NCI-H345 treated with DMSO at 0.1 percent for 48 hours (cell line): Measurements from ENCODE around the gene SFTPD.
"Not testable (repeated sequence)": the region's sequence is repeated elsewhere in the genome, so short reads cannot be mapped to it uniquely, and the experiment has no call there.

Experiments used
- DNase-seq: peaks from one replicate; lab custom pipeline; 2025; ENCODE audit not compliant: unreplicated experiment; lab: John Stamatoyannopoulos, UW

Gene SFTPD

DNA sequence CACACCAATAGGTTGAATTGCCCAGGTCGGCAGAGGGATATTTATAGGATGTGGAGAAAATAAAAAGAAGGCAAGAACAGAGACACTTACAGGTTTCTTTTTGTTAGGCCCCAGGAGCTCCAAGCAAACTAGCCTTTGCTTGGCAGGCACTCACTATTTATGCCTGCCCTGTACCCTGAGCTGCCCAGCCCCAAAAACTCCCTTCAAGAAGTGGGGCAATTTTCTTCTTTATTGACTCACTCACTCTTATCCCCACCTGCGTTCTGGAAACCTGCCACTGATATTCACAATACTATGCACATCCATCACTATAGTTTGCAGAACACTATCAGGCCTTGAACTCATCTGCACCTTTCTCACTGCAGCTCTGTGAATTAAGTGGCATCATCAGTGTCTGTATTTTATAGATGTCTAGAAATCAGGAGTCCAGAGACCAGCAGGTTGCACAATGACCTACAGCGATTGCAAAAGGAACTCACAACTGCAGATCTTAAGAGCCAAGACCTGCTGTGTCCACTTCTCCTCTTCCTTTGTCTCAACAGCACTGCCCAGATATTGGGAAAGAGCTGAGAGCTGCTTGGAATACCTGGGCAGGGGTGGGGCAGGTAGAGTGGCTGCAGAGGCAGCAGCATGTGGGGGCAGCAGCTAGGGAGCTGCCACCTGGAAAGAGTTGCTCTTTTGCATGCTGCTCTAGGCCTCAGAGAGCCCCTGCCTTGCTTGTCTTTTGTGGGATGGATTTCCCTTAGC lies at the start of gene SFTPD:
Gene SFTPD, minus strand, starts transcription at position 130 of the 747 bp plus-strand sequence. CDS start 2,446 bp downstream, outside the sequence.
- no peak for DNase-seq

DNA sequence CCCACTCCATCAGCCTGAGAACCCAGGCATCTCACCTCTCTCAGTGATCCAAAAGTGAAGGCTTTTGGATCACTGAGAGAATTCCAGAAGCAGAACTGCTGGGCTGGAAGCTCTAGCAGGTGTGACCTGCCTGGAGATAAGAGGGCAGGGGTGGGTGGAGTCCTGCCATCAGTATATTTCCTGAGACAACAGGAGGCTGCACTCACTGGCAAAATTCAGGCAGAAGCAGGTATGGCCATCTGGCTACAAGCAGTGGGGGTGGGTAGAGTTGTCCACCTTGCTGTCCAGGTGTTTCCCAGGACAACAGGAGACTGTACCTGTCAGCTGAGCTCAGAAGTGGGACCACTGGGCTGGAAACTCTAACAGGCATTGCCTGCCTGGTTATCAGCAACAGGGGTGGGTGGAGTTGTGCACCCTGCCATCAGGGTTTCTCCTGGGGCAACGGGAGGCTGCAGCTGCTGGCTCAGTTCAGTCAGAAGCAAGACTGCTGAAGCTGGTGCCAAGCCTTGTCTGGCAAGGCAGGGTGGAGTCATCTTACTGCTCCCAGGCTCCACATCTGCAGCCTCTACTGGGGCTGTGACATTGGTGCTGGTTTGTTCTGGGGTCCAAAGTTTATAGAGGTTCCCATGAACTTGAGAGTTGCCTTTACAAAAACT lies 47.2 kb upstream of the SFTPD start:
- DNase-seq, result no peak

DNA sequence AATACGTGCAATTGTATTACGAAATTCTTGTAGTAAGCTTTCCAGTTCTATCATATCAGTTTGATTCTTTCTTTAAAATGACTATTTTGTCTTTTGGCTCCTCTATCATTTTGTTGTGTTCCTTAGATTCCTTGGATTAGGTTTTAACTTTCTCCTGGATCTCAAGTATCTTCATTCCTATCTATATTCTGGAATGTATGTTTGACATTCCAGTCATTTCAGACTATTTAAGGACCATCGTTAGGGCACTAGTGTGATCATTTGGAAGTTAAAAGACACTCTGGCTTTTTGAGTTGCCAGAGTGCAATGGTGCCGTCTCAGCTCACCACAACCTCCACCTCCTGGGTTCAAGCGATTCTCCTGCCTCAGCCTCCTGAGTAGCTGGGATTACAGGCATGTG lies 45.7 kb upstream of the SFTPD start:
- DNase-seq, result no peak

DNA sequence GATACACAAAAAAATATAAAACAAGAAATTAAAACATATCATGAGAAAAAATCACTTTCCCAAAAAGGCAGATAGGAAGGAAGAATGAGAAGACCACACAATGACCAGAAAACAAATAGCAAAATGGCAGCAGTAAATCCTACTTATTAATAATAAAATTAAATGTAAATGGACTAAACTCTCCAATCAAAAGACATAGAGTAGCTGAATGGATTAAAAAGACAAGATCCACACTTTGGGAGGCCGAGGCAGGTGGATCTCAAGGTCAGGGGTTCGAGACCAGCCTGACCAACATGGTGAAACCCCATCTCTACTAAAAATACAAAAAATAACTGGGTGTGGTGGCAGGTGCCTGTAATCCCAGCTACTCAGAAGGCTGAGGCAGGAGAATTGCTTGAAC lies 39.3 kb upstream of the SFTPD start:
- not testable (repeated sequence) for DNase-seq

DNA sequence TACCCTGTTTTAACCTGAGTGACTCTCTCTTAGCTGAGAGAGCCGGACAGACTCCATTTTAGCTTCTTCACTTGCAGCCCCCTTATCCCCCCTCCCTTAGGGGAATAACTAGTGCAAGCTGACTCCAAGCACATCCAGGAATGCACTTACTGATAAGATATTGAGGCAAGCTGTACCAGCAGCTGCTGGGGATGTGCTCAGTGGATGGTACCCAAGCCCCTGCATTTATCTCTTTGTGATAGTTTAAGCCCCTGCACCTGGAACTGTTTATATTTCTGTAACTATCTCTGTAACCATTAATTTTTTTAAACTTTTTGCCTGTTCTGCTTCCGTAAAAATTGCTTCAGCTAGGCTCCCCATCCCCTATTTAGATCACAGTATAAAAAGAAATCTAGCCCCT lies 37.8 kb upstream of the SFTPD start:
- not testable (repeated sequence) for DNase-seq

DNA sequence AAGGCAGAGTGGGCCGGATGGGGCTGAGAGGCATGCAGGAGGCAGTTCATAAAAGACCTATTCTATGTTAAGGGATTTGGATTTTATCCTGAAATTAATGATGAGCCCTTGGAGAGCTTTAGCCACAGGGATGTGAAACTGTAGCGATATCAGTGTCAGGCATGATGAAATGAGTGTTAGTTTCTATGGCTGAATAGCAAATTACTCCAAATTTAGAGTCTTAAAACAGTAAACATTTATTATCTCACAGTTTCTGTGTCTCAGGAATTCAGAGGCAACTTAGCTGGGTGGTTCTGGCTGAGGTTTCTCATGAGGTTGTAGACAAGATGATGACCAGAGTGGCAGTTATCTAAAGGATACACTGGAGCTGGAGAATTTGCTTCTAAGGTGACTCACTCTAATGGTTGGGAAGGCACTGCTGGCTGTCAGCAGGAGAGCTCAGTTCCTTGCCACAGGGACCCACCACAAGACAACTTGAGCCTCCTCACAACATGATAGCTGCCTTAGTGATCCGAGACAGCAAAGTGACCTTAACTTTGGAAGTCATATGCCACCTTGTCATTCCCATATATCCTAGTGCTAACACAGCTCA lies 36.7 kb upstream of the SFTPD start:
- no peak for DNase-seq

DNA sequence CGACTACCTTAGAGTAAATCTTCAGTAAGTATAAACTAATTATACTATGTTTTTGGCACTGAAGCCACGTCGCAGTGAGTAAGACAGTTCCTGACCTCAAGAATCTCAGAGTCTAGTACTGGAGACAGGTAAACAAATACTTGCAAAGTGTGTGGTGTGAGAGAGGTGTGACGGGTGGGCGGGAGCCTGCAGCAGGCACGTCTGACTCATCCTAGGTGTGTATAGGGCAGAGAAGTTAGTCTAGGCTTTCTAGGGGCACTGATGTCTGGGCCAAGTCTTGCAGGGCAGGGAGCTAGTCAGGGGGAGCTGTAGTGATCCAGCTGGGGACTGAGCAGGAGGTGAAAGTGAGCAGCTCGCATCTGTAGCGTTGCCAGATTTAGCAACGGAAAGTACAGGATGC lies 35.9 kb upstream of the SFTPD start:
- DNase-seq, result no peak

DNA sequence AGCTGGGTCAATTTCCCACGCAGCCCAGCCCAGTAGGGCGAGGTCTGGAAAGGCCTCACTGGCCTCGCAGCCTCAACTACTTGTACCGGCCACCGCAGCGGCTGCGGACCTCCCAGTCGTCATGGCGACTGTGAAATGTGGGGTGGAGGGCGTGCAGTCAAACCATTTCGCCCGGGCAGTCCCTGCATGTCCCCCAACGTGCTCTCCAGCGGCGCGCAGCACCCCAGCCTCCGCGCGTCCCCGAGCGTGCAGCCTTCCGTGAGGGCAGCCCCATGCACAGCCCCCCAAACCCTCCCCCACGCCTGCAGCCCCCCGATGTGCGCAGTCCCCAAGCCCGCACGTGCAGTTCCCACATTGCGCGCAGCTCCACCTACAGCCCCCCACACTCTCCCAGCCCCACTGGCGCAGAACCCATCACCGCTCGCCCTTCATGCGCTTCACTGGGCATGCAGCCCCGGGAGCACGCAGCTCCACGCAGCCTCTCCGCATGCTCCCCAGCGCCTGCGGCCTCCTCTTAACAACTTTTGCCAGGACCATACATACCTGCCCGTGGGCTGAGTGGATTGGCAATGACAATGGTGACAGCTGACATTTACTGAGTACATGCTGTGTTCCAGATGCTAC lies 34.5 kb upstream of the SFTPD start:
- DNase-seq, result no peak

DNA sequence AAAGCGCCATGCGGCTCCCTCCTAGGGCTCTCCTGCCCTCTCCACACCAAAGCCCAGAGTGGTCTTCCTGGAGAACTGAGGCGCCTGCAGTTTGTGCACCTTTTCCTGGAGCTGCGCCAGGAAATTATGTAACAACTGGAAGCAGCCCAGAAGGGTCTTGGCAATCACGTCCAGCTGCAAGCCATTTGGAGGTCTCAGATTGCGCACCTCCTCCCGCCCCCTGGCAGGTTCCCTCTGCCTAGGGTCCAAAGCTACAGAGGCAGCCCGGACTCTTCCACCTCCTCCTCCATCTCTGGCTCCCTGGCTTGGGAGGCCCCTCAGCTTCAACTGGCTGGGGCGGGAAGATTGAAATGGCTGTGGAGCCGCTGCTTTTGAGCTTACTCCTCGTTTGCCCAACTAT lies 34.0 kb upstream of the SFTPD start:
- DNase-seq, result no peak

DNA sequence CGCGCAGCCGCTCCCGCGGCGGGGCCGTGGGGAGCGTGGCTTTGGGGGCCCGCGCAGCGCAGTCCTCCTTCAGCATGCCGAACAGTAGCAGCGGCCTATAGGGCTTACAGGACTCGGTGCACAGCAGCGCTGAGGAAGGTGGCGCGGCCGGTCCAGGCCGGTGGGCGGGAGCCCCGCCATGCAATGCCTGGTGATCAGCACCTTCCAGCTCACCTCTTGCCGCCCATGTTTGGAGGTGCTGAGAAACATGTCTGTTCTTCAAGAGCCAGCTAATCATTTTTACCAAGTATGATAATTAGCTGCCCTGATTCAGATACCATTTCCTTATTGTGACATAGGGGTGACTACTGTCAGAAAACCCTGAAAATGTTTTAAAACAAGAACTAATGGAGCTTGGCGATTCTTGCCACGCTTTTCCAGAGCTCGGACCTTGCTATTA lies 33.5 kb upstream of the SFTPD start:
- DNase-seq, result peak; percentile 8

DNA sequence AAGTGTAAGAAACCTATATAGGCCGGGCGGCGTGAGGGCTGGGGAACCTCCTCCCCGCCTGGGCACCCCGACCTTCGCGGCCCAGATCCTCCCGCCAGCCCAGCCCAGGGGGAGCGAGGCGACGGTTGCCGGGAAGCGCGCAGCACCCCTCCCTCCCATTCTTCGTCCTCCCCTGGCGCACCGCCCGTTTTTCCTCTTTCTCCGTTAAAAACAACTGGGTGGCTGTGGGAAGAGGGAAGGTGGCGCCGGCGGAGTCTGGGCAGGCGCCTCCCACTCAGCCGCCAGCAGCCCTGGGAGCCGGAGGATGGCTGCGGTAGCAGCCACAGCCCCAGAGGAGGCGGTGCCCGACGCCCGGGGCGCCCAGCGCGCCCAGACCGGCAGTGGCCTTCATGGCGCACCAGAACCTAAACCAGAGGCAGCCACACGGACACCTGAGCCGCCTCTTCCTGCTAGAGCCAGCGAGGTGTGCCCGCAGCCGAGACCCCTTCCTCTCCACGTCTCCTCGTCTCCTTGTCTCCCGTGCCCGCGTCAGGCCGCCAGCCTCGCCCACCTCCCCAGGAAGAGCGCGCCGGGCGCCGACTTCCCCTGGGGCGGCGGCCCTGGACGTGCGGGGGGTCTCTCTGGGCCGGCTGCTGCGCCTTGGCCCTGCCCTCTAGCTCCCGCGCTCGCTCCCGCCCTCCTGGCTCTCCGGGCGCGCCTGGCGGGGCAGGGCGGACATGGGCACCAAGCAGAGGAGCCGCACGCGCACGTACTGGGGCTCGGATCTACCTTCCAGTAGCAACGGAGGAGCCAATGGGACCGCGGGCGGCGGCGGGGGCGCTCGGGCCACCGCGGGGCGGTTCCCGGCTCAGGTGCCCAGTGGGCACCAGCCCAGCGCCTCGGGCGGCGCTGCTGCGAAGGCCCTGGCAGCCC lies 32.8 kb upstream of the SFTPD start:
- peak; percentile 33 for DNase-seq

DNA sequence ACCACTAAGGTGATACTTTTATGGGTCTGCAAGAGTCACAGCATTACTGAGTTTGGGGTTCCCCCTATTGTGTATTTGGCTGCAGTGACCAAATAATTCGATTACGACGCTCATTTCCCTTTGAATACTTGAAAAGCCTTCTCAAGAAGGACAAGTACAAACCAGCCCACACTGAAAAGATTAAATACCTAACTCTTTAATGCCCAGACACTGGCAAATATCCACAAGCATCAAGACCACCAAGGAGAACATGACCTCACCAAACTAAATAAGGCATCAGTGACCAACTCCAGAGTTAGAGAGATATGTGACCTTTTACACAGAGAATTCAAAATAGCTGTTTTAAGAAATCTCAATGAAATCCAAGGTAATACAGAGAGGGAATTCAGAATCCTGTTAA lies 31.8 kb upstream of the SFTPD start:
- DNase-seq, result no peak

DNA sequence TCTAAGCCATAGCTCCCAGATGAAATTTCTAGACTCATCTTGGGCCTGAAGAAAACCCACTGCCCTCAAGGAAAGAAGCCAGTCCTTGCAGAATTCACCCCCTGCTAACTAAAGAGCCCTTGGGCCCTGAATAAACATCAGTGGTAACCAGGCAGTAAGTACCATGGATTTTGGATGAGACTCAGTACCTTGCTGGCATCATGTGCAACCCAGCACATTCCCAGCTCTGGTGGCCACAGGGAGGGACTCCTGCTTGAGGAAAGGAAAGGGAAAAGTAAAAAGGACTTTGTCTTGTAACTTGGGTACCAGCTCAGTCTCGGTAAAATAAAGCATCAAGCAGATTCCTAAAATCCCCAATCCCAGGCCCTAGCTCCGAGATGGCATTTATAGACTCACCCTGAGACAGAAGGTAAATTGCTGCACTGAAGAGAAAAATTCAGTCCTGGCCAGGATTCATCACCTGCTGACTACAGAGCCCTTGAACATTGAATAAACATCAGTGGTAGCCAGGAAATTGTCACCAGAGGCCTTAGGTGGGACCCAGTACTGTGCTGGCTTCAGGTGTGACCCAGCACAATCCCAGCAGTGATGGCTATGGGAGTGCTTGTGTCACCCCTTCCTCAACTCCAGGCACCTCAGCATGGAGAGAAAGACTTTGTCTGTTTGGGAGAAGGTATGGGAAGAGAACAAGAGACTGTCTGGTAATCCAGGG lies 31.2 kb upstream of the SFTPD start:
- DNase-seq, result no peak

DNA sequence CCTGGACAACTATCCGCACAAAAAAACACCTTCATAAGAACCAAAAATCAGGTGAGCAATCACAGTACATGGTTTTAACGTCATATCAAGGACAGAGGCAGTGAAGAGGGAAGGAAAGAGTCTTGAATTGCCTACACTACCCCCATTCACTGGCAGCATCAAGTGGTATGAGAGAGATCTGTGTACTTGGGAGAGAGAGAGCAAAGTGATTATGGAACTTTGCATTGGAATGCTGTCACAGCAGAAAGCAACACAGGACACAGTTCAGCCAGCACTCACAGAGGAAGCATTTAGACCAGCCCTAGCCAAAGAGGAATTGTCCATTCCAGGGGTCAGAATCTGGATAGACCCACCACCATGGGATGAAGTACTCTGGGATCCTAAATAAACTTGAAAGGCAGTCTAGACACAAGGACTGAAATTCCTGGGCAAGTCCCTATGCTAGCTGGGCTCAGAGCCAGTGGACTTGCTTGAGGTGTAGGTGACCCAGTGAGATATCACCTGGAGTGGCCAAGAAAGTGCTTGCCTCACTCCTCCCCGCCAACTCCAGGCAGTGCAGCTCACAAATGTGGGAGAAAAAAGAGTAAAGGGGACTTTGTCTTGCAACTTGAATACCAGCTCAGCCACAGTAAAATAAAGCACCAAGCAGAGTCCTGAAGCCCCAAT lies 30.5 kb upstream of the SFTPD start:
- no peak for DNase-seq

DNA sequence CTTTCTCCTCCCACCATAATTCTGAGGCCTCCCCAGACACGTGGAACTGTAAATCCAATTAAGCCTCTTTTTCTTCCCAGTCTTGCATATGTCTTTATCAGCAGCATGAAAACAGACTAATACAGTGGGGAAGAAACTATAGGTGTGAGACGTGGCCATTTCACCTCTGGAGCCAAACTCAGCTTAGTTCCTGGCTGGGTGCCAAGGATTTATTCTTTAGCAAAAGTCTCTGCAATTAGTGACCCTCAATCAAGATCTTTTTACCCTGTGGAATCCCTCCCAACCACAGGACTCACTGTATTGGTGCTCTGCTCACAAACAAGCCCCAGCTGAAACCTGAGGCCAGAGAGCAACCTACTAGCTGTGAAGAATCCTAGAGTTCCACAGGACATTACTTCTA lies 28.1 kb upstream of the SFTPD start:
- no peak for DNase-seq

DNA sequence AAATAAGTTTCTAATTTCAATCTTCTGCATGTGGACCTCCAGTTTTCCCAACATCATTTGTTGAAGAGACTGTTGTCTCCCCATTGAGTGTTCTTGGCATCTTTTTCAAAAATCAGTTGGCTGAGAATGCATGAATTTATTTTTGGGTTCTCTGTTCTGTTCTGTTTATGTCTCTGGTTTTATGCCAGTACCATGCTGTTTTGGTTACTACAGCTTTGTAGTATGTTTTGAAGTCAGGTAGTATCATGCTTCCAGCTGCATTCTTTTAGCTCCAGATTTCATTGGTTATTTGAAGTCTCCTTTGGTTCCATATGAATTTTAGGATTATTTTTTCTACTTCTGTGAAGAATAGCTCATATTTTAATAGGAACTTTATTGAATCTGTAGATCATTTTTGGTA lies 21.2 kb upstream of the SFTPD start:
- no peak for DNase-seq

DNA sequence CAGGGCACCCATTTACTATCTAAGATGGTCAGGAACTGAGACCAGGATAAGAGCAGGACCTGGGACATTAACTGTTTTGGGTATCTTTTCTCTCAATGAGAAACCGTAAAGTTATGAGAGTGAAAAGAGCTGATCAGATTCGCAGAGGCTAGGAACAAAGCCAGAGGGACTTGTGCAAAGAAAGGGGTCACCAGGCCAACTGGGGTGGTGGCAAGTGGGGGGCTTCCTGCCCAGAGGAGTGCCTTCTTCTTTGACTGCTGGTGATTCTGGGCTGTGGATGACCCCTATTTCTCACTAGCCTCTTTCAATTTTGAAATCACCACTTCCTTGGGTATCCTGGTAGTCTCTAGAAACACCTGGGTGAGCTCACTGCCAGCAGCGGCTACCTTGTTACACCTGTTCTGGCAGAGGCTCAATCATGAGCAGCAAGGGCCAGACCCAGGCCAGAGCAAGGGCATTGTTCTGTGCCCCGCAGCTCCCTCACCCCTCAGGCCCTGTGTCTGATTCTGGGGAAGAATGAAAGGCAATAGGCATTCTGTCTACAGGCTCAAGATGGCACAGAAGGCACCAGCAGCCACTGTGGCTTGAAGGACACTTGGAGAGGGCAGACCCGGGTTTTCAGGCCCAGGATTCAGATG lies 999 bp downstream of the SFTPD start:
- no peak for DNase-seq

DNA sequence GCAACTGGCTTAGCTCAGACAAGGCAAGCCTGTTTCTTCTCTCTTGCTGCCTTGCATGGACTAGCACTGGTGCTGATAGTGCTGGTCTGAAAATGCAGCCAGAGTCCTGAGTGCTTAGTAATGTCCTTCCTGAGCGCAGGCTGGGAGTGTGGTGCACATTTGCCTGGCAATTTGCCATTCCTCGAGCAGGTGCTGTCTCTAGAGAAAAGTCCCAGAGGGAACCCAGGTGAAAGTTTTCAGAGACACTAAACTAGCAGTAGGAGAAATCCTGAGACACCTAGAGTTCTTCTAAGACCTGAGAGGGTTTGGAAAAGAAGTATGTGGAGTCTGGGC lies 1.9 kb downstream of the SFTPD start:
- DNase-seq, result no peak
